Right kidney (tissue), 9 donors: ENCODE data around the gene CD47.

ENCODE experiments used
- DNase-seq: peaks from one replicate; pipeline ENCODE4 v3.0.0-alpha.2; 2016
- long read RNA-seq, 8 donors: transcript quantifications; one replicate each; lab custom pipeline, GENCODE V29; 2026

The CD47 gene
- long read RNA-seq, donor 1, full-length matches to known transcripts: 10 of 10 reads
- long read RNA-seq, donor 1, partial matches to known transcripts: 0 of 10 reads
- long read RNA-seq, donor 1, other reads (novel, unspliced or antisense): 0 of 10 reads
- long read RNA-seq, donor 2, full-length matches to known transcripts: 11 of 11 reads
- long read RNA-seq, donor 2, partial matches to known transcripts: 0 of 11 reads
- long read RNA-seq, donor 2, other reads (novel, unspliced or antisense): 0 of 11 reads
- long read RNA-seq, donor 3, full-length matches to known transcripts: 12 of 12 reads
- long read RNA-seq, donor 3, partial matches to known transcripts: 0 of 12 reads
- long read RNA-seq, donor 3, other reads (novel, unspliced or antisense): 0 of 12 reads
- long read RNA-seq, donor 4, full-length matches to known transcripts: 13 of 18 reads
- long read RNA-seq, donor 4, partial matches to known transcripts: 5 of 18 reads
- long read RNA-seq, donor 4, other reads (novel, unspliced or antisense): 0 of 18 reads
- long read RNA-seq, donor 5, full-length matches to known transcripts: 8 of 8 reads
- long read RNA-seq, donor 5, partial matches to known transcripts: 0 of 8 reads
- long read RNA-seq, donor 5, other reads (novel, unspliced or antisense): 0 of 8 reads
- long read RNA-seq, donor 6, full-length matches to known transcripts: 14 of 14 reads
- long read RNA-seq, donor 6, partial matches to known transcripts: 0 of 14 reads
- long read RNA-seq, donor 6, other reads (novel, unspliced or antisense): 0 of 14 reads
- long read RNA-seq, donor 7, full-length matches to known transcripts: 26 of 26 reads
- long read RNA-seq, donor 7, partial matches to known transcripts: 0 of 26 reads
- long read RNA-seq, donor 7, other reads (novel, unspliced or antisense): 0 of 26 reads
- long read RNA-seq, donor 8, full-length matches to known transcripts: 18 of 18 reads
- long read RNA-seq, donor 8, partial matches to known transcripts: 0 of 18 reads
- long read RNA-seq, donor 8, other reads (novel, unspliced or antisense): 0 of 18 reads

DNA sequence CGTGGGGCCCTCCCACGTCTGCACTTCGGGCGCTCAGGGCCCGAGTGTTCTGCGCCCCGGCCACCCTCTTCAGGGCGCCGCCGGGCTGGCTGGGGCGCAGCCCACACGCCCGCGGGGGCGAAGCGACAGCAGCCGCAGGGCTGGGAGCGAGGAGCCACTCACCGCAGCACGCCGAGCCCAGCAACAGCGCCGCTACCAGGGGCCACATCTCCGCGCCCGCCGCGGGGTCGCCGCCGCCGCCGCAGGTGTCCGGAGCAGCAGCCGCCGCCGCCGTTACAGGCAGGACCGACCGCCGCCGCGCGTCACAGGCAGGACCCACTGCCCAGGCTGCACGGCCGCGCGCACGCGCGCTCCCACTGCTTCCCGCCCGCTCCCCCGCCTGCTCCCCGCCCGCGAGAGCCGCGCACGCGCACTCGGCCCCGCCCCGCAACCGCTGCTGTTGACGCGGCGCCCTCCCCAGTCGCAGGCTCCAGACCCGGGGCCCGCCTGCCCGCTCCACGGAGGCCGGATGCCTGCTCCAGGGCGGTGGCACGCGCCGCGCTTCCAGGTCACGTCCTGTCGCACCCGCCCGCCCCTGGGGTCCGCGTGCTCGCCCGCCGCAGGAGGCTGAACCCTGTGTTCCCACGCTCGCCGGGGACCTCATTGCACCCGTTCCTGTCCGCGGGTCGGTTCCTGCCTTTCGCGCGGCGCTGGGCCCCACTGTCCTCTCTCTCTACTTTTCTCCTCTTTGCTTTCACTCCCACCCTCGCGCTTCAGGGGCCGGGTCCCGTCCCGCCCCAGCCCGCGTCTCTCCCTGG, at the start of gene CD47:
CD47 (minus strand) TSS at position 331 of the 797 bp plus-strand sequence; CDS start at position 208, 123 bp downstream.
- DNase-seq: peak; percentile 94

DNA sequence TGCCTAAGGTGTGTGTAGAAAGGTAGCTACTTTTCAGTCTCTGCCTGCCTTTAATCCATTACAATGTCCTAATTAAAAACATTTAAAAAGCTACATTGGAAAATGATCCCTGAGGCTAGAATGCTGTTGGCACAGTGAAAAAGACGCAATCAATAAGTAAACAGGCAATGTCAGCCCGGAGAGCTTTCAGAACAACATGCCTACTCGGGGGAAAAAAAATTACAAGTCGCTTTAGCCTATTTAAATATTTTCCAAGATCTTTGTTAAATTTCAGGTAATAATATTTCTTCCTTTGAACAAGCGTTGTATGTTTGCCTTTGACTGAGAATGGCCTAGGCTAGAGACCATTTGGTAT, 46.6 kb upstream of the CD47 start:
- DNase-seq: no peak

DNA sequence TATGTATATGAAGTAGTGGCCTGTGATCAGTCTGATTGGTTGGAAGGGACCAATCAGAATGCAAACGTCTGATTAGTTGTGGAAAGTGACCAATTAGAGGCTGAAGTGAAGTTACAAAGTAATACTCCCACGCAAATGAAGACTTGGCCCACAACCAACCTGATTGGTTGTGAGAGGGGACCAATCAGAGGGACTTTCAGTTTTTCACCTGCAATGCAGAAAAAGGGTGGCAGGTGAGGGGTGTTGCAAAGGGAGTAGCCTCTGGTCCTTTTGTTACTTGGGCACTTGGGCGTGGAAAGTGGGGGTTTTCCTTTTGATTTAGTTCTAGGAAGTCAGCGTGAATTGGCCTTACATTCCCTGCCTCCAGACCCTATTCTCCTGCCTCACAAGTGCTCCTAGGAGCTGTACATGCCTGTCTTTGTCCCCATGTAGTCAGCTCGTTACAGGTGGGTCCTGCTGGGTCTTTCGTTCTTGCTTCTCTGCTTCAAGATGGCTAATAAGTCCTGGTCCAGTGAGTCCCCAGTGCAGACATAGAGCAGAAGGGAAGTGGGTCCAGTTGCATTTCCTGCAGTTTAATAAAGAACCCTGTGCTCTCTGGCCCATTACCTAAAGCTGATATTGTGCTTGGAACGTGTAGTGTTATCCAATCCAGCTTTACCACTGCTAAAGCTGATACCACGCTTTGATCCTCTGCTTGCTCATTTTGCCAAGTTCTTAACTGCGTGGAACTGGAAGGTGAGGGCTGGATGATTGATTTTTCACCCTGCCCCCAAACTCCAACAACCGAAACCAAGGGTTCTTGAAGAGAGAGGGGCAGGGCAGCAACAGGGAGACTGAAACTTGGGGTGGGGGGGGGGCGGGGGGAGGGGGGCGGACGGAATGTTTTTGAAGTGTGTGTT, 46.0 kb upstream of the CD47 start:
- DNase-seq: peak; percentile 19

DNA sequence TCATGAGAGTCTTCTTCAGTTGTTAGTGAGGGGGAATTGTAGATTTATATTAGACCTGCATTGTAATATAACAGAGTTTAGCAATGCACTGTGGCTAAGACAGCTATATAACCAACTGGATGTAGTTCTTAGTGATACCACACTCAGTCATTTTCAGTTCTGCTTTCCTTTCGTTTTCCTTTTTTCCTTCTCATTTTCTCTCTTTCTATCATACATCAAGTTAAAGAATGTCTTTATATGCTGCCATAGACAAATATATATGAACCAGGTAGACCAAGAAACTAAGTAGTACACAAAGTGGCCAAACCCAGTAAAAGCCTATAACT, 43.7 kb upstream of the CD47 start:
- DNase-seq: no peak

DNA sequence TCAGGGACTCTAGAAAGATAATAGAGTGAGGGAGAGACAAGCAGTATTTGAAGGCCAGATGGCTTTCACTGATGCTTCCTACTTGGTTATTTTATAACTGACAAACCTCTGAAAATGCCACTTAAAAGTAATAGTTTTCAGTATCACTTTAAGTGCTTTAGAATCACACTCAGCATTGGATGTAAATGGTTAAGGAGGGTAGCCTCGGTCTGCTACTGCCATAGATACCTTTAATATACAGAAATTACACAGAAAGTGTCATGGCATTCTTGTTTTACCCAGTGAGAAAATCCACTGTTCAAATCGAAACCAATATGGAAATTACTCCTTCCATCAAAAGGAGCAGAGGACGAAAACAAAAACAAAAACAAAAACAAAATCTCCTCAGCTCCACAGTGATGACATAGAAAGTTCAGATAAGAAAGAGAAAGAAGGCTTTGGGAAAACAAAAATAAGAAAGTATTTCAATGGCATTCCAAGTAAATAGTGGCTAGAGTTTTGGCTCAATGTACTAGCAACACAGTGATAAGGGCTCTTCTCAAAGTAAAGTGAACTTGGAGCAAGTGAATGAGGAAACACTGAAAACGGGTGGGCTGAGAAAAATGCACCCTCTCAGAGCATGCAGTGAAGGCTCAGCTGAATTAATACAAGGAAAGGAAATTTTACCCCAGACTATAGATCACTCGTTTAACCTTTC, 43.2 kb upstream of the CD47 start:
- DNase-seq: no peak

DNA sequence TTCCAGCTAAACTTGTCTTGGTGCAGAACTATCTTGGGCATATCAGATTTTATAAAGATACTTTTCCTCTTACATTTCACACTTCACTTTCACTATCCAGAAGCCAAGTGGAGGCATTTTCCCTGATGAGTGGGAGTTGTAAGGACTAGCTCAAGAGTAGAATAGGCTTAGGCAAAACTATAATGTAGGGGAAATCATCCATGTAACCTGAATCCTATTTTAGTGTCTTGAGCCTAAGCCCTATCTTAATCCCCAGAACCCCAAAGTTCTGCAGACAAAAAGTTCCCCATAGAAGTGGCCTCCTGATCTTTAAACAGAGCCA, 42.2 kb upstream of the CD47 start:
- DNase-seq: no peak

DNA sequence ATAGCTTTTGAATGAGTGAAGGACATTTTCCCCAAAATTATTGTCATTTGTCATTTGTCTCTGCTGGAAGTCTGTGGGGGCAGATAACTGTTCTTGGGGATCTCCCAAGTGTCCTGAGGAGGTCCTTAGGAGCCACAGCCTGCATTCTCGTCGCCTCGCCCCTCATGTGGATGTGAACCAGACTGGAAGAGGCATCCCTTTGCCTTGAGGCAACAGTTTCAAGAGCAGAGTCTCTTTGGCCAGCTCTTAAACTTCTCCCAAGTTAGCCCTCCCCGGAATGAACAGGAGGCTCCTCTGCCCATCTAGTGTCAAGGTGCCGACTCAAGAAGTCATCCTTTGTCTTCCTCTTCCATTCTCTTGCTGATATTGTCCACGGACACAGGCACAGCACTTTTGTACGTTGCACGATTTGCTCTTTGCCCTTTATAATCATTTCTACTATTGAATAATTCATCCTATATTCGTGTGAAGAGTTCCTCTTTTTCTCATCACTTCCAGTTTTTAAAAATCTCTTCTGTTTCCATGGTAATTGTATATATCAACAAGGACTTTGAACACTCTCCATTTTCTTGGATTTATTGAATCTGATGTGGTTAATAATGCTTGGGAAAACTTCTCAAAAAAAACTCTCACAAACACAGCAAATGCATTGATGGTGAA, 40.8 kb upstream of the CD47 start:
- no peak for DNase-seq

DNA sequence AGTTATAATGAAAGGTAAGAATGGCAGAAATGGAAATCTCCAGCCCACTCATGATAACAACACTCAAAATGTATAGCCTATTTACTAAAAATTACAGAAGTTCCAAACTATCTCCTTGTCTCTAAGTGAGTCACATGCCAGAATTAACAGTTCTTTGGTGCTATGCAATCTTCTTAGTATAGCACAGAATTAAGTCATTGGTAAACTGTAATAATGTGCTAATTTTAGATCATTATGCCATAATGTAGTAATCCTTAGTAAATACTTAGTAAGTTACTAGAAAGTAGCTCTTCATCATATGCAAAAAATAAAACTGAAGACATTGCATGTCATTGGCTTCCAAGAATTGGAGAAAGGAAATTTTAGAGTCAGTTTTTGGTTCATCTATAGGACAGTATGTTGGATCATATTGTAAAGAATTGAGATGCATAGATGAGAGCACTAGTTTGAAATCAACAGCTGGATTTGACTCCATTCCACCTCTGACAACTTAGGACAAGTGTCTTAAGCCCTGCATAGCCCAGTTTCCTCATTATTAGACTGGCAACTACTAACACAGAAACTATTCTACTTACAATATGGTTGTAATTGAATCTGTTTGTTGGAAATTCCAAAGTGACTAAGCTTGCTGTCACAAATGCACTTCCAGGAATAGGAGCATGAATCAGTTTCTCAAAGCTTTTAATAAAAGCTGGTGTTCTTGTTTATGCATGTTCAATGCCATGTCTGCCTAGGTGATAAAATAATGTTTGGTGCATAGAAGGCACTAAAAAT, 40.1 kb upstream of the CD47 start:
- no peak for DNase-seq

DNA sequence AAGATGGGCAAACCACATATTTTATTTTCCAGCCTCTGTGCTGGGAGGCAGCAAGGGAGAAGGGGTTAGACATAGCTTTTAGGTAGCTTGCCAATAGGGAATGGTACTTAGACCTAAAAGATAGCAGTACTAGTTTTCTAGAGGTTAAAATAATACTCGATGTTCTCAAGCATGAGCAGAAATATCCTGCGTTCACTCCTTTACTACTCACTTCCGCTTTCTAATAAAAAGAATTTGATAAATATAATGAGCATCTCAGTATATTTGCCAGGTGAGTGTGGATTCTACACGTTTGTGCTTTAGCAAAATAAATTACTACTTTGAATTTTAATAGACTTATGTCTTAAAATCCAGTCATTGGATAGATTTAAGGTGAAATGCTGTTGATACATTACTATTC, 39.4 kb upstream of the CD47 start:
- no peak for DNase-seq

DNA sequence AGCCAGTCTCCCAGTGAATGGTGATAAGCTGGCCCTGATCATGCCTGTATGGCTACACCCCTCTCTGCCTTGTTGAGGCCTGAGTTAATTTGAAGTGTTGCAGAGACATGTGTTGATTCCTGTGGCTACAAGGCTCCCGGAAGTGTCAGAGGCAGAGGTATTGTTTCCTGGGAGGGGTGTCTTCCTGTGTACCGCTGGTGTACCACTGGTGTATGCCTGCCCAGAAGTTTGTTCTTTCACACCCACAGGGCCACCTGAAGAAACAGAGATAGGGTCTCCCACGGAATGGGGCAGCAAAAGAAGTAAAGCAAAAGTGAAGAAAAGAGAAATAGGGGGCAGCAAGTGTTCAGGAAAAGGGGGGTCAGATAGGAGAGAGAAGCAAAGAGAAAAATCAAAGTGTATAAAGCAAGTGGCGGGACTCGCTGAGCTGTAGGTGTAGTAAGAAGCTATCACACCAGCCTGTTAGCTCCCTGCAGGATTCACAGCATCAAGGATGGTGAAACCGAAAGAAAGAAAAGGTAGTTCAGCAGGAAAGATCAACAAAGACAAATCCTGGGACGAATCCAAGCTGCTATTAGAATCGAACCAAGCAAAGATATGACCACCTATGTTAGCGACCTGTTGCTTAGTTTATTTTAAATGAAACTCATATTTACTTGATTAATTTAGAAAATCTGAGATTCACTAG, 36.6 kb upstream of the CD47 start:
- DNase-seq: no peak

DNA sequence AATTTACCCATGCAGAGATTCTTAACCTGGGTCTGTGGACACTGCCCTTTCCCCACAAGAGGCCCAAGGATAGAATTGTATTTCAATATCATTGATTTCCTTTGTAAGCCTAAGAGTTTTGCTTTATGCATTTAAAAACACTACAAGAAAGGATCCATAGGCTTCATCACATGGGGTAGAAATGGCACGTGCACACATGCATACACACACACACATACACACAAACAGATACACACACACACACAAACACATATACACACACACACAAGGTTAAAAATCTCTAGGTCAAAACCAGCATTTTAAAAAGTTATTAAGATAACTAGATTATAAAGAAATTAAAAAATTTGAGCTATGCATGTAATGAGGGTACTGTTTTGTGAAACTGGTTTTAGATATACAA, 35.5 kb upstream of the CD47 start:
- DNase-seq: no peak

DNA sequence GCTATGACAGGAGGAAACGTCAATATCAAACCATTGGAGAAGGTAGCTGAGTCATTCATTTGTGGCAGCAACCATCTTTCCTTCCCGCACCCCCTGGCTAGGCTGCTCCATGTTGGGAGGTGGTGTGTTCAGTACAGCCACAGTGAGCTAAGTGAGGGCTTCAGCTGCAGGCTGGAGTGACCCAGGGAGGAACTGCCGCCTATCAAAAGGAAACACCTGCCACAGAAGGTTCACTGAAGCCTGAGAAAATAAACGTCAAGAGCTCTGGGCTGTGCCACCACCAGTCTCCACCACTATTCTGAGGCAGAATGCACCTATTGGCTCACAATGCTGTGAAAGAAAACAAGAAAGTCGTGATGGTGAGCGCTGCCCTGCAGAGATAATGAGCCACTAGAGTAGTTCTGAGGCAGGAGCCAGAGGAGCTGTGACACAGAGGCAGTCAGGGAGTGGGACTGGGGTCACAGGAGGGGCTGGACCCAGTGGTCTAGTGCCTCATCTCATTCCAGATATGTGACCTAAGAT, 34.8 kb upstream of the CD47 start:
- no peak for DNase-seq

DNA sequence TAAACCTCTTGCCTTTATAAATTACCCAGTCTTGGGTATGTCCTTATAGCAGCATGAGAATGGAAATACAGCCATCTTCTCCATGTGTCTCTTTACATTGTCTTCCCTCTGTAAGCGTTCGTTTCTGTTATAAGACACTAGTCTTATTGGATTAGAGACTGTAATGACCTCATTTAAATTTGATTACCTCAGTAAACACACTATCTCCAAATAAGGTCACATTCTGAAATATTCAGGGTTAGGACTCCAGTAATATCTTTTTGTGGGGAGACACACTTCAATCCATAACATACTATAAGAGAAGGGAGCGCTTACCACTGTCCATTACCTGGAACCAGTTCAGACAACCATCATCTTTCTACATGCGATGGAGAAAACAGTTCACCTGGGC, 34.3 kb upstream of the CD47 start:
- no peak for DNase-seq

DNA sequence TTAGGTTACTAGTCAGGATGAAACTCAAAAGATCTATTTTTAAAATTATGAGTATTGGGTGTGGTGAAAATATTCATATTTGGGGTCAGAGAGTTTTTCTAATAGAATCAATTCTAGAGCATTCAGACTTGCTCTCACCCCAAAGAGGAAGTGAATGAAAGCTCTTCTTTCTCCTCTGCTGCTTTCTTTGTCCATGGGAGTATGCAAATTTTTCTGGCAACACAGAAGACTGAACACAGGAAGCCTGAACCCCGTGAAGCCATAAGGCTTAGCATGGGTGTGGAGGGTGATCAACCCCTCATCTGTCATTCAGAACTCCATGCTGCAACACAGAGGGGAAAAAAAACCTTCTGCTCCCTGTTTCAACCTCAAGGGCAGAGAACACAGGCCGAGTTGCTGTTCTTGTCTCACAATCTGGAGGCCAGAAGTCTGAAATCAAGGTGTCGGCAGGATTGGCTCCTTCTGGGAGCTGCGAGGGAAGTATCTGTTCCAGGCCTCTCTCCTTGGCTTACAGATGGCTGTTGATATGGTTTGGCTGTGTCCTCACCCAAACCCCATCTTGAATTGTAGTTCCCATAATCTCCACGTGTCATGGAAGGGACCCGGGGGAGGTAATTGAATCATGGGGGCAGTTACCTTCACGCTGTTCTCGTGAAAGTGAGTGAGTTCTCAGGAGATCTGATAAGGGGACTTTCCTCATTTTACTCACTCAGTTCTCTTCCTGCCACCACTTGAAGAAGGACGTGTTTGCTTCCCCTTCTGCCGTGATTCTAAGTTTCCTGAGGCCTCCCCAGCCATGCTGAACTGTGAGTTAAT, 33.7 kb upstream of the CD47 start:
- DNase-seq: peak; percentile 21

DNA sequence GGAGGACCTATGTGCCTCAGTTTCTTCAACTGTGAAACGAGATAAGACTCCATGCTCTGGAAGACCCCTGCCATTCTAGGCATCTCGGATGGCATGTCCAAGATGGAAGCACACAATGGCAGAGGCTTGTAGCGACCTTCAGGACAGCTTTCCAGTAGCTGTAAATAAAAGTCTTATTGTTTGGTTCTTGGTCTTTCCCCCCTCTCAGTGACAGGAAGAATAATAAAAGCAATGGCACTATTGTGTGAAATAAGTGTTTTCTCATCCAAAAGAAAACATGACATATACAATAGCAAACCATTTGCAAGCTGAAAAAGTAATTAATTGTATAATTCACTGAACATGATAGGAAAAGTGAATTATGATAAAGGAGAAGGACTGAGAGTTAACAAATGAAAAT, 32.5 kb upstream of the CD47 start:
- DNase-seq: no peak

DNA sequence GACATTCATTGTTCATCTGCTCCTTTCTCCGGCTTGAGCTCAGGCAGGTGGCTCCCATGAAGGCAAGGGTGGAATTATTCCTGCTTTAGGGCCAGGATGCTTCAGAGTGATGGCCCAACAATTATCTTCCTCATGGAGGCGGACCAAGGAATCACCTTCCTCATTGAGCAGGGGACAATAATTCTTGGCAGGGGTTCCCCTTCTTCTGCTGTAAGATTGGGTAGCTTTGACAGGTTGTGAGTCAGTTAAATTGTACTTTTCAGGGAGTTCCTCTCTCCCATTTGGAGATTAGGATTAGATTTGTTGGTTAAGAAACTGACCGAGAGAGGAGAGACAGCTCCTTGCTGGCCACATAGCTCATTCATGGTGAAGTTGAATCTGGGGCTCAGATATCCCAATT, 31.4 kb upstream of the CD47 start:
- no peak for DNase-seq

DNA sequence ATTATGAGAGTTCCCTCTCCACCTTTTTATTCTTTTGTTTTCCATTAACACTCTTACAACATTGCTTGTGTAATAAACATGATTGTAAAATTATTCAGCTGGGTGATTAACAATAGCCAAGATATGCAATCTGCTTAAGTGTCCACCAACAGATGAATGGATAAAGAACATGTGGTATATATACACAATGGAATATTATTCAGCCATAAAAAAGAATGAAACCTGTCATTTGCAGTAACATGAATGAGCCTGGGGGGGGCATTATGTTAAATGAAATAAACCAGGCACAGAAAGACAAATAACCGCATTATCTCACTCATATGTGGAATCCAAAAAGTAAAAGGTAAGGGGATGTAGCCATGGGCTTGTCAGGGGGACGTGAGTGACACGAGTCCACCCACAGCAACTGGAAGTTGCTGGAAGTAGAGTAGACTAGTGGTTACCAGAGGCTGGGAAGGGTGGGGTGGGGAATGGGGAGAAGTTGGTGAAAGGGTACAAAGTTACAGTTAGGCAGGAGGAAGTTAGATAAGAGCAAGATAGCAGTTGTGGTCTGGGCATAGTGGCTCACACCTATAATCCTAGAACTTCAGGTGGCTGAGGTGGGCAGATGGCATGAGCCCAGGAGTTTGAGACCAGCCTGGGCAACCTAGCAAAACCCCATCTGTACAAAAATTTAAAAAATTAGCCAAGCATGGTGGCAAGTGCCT, 28.7 kb upstream of the CD47 start:
- no peak for DNase-seq
